GM12892 (cell line): Measurements from ENCODE around the gene PCBP2.

ENCODE experiments used
- POLR2A ChIP-seq: IDR thresholded peaks from 2 replicates; pipeline ENCODE4 v1.6.1; 2011; ENCODE audit warnings: low read depth, low read length, control low read depth
- POLR2AphosphoS5 ChIP-seq: IDR thresholded peaks from 2 replicates; pipeline ENCODE4 v1.6.1; 2011; ENCODE audit warnings: low read depth, low read length, control low read depth
- TAF1 ChIP-seq: IDR thresholded peaks from 2 replicates; pipeline ENCODE4 v1.6.1; 2011; ENCODE audit warnings: low read depth, mild to moderate bottlenecking, control low read depth, low read length, borderline replicate concordance

DNA sequence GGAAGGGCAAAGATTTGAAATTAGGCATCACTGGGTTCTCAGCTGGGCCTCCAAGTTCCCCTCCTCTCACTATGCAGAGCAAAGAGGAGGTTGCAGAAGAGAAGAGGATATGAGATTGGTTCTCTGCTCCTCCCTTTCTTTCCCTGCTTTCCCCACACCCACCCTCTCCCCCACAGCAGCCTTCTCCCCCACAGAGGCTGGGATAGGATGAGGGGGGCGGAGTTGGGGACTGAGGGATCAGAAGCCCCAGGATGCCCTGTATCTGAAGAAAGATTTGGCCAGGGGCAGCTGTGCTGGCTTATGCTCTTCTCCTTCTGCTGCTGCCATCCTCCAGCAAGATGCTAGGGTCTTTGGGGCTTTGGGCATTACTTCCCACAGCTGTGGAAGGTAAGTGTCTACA lies 28.3 kb upstream of the PCBP2 start, which contains the start of gene AMHR2:
- TF ChIP-seq POLR2A (no peak), POLR2AphosphoS5 (no peak), TAF1 (no peak)
